GM19025 (cell line): ENCODE results near the gene S100A4.

Source experiments
- ATAC-seq: cut with Tn5 transposase; IDR thresholded peaks from one replicate; pipeline ENCODE4 v1.9.1; 2021; ENCODE audit warnings: mild to moderate bottlenecking, low read depth, moderate library complexity; ENCODE audit not compliant: unreplicated experiment

The S100A4 gene

DNA sequence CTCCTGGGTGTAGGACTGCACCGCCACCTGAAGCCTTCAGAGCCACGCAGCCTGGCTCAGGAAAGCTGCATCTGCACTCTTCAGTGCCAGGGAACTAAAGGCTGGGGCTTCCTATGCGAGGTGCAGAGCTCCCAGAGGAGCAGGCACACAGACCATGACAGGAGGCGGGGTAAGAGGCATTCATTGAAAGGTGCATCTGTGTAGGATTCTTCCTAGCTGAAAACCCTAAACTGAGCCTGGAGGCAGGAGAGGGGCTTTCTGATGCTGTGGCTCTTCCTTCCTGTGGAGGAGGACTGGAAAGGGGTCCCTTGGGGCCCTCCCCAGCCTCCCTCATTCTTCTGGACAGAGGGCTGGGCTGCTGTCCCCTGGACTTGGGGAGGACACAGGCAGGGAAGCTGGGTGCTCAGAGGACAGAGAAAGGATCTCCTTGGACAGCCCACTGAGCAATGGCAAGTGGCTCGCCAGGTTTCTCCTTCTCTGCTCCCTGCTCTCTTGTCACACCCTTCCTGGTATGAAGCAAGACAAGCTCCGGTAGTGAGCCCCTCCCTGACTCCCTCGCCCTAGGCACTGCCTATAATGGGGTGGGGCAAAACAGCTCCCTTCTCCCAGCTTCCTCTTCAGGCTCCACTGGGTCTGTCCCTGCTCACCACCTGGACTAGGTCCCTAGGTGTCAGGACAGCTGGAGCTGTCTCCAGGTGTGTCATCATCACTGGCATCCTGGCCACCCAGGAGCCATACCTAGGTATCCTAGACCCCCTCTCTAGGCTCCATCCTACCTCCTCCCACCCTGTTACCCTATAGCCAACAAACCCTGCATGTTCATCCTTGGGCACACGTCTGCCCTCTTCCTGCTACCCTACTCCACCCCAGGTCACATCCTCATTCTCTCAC is 29.9 kb downstream of the S100A4 start:
- no peak for ATAC-seq

- no peak for ATAC-seq
These were observed 31.9 kb downstream of the S100A4 start for GRCh38 chr1:153513666-153514065.

DNA sequence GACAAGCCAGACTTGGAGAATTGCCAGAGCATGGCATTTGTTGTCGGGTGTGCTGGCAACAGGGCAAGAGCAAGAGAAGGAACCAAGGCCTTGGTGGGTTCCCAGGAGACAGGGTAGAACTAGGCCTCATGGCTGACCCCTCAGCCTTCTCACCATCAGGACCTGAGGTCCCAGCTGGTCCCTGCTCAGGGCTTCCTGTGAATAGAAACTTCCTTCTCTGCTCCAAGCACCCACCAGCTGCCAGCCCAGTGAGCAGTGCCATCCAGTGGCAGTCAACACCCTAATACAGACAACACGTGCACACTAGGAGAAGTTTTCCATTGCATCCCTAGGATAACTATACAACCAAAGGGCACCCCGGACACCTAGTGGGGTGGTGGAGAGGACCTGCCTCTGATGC is 32.6 kb downstream of the S100A4 start:
- no peak for ATAC-seq

DNA sequence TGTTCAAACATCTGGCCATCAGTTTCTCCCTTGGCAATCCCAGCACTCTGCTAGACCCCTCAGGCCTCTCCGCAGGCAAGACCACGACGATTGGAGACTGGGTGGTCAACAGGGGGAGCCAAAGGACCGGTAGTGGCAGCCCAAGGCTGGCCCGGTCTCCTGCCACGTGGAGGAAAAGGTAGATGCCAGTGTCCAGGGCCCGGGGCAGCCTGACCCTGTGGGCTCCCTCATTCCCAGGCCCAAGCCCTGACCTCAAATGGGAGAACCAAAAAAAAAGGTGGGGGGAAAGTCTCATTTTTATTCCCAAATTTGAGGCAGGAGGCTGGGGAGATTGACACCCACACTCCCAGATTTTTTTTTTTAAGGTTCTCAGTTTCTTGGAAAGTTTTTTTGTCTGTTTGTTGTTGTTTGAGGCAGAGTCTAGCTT is 34.6 kb downstream of the S100A4 start:
- no peak for ATAC-seq

GRCh38 chr1:153509729-153510354 is 35.8 kb downstream of the S100A4 start:
- no peak for ATAC-seq

GRCh38 chr1:153509036-153509435 is 36.6 kb downstream of the S100A4 start:
- ATAC-seq: no peak

- ATAC-seq: no peak
These were observed 37.6 kb downstream of the S100A4 start for GRCh38 chr1:153507926-153508583.

- no peak for ATAC-seq
These were observed 38.7 kb downstream of the S100A4 start for GRCh38 chr1:153506831-153507413.

DNA sequence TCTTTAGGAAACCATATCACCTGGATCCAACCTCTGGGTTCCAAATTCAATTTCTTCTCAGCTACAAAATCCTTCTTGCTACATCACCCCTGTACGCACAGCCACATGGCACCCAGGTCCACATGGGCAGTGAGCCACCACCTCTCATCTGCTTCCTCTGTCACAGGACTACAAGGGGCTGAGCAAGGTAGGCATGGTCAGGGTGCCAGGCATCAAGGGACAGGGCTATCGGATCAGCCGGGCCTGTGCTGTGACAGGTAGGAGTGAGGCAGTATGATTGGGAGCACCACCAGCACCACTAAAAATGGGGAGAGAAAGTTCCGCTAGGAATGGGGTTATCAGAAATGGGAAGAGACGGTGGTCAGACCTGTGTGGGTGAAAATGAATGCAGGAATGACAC is 39.2 kb downstream of the S100A4 start:
- ATAC-seq: no peak

DNA sequence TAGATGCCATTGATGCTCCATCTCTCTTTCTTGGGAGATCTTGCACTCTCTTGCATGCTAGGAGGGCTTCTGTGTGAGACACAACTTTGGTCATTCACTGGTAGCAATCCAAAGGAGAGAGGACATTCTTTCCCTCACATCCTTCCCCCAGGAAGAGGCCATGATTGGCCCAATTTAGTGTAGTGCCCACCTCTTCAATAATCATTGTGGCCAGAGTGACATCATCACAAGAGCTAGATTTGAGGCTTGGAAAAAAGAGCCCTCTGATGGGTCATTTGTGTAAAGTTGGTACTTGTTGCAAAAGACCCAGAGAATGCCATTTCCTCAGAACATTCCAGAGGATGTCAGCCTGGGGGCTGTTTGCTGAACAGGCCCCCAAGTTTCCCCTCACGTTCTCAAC is 40.0 kb downstream of the S100A4 start:
- no peak for ATAC-seq

- no peak for ATAC-seq
These were observed 41.8 kb downstream of the S100A4 start for GRCh38 chr1:153503766-153504165.

DNA sequence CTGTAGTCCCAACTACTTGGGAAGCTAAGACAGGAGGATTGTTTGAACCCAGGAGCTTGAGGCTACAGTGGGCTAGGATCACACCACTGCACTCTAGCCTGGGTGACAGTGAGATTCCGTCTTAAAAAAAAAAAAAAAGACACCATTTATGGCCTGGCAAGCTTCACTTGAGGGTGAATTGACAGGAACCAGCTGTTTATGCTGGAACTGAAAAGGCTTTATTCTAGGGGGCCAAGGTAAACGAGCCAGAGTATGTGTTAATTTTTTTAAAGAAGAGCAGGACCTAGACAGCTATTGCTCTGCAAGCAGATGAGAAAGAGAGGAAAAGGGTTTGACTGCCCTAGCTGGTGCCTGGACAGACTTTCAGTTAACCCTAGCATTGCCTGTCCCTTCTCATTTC is 46.9 kb downstream of the S100A4 start:
- no peak for ATAC-seq

GRCh38 chr1:153495536-153495935 is 50.1 kb downstream of the S100A4 start:
- ATAC-seq: no peak

DNA sequence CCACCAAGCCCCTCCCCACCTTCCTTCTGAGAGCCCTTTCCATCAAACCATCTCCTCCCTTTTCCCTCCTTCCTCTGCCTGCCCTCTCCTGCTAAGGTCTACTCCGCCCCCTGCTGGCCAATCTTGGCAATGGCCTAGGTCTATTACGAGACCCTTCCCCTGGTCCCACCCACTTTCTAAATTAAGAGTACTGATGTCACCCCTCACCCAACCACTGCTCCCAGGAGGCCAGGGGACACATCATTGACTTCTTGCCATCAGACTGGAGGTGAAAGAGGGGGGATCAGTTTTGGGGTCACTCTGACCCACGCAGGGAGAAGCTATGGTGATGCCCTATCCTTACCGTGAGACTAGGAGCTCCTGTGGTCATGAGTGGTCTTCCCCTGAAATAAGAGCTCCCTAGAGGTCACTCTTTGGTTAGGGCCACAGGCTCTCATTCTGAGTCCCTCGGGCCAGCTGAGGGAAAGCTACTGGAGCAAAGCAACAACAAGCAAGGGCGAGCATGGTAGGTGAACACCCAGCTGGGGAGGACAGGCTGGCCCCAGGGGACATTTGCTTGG is 50.5 kb downstream of the S100A4 start:
- ATAC-seq: no peak
